Glutamatergic neuron (in vitro differentiated cells): ENCODE data around the gene PAX3. TPM values are rescaled to one million over a fixed set of nuclear protein-coding genes. Genes with fewer than 3 reads are reported as not detected.
A peak's percentile ranks its signal among the peaks of the same experiment; 100 is the strongest.

ENCODE experiments used
- DNase-seq: peaks from one replicate; pipeline ENCODE4 v3.0.0; 2022
- H3K27ac Mint-ChIP-seq: one replicate; pipeline ENCODE4 v1.8.0; 2020; ENCODE audit warnings: mild to moderate bottlenecking, mixed read lengths, inconsistent platforms; ENCODE audit not compliant: unreplicated experiment
- H3K27me3 Mint-ChIP-seq: one replicate; pipeline ENCODE4 v1.8.0; 2020; ENCODE audit warnings: mild to moderate bottlenecking, moderate library complexity, mixed read lengths, inconsistent platforms; ENCODE audit not compliant: unreplicated experiment
- H3K36me3 Mint-ChIP-seq: one replicate; pipeline ENCODE4 v1.8.0; 2020; ENCODE audit warnings: mild to moderate bottlenecking, mixed read lengths, inconsistent platforms; ENCODE audit not compliant: unreplicated experiment
- H3K4me1 Mint-ChIP-seq: one replicate; pipeline ENCODE4 v1.8.0; 2020; ENCODE audit warnings: mild to moderate bottlenecking, low read depth, mixed read lengths, inconsistent platforms; ENCODE audit not compliant: unreplicated experiment
- H3K4me3 Mint-ChIP-seq: one replicate; pipeline ENCODE4 v1.8.0; 2020; ENCODE audit warnings: mild to moderate bottlenecking, mixed read lengths, inconsistent platforms; ENCODE audit not compliant: unreplicated experiment
- H3K9me3 Mint-ChIP-seq: one replicate; pipeline ENCODE4 v1.8.0; 2020; ENCODE audit warnings: mild to moderate bottlenecking, moderate library complexity, mixed read lengths, inconsistent platforms; ENCODE audit not compliant: unreplicated experiment
- total RNA-seq: library from RNA; stranded (reverse); fragmentation: NEBNext Ultra II Directional; extraction: Animal tissue kit (Norgen Biotek cat#: 25700); gene quantifications from one replicate; pipeline ENCODE4 v1.2.1, GENCODE V29; 2021; ENCODE audit not compliant: unreplicated experiment
- TF ChIP-seq, protein P1 (sequence below): fragments of 200-600 bp; sonication (generic); IDR thresholded peaks from one replicate; pipeline ENCODE4 v1.5.0; 2021; ENCODE audit not compliant: partially characterized antibody, unreplicated experiment

Gene PAX3
- total RNA-seq, 1 donor from 2014 or later, result 31.2 TPM

DNA sequence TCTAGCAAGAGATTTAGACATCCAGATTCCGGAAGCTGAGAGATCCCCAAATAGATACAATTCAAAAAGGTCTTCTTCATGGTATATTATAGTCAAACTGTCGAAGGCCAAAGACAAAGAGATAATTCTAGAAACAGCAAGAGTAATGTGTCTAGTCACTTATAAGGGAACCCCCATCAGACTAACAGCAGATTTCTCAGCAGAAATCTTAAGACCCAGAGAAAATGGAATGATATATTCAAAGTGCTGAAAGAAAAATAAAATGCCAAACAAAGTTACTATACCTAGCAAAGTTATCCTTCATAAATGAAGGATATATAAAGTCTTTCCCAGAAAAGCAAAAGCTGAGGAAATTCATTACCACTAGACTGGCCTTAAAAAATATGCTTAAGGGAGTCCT is 36.1 kb upstream of the PAX3 start:
- Mint-ChIP-seq H3K9me3 (peaks cover 10% of the 10 kb centered on the region), H3K4me1 (no peaks in the 10 kb centered on the region), H3K36me3 (peaks cover 32% of the 10 kb centered on the region), H3K27me3 (peaks cover 3% of the 10 kb centered on the region), H3K27ac (no peak overlapping the region), H3K4me3 (no peak overlapping the region)
- DNase-seq, result no peak
- TF ChIP-seq, protein P1, sequence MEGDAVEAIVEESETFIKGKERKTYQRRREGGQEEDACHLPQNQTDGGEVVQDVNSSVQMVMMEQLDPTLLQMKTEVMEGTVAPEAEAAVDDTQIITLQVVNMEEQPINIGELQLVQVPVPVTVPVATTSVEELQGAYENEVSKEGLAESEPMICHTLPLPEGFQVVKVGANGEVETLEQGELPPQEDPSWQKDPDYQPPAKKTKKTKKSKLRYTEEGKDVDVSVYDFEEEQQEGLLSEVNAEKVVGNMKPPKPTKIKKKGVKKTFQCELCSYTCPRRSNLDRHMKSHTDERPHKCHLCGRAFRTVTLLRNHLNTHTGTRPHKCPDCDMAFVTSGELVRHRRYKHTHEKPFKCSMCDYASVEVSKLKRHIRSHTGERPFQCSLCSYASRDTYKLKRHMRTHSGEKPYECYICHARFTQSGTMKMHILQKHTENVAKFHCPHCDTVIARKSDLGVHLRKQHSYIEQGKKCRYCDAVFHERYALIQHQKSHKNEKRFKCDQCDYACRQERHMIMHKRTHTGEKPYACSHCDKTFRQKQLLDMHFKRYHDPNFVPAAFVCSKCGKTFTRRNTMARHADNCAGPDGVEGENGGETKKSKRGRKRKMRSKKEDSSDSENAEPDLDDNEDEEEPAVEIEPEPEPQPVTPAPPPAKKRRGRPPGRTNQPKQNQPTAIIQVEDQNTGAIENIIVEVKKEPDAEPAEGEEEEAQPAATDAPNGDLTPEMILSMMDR, result no peak

DNA sequence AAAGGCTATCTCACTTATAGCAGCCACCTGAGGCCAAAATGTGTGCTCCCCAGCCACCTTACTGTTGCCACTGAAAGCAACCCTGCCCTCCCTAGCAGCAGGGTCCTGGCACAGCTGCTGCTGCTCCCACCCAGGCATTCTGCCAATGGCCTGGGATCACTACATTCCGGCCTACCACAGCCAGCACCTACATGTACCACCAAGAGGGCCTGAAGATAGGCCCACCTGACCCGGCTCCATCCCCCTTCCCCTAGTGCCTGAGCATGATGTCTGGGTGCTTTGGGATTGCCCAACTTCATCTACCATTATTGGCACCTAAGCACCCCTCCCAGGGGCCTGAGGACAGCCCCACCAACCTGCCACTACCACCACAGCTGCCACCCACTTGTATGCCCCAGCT is 34.6 kb upstream of the PAX3 start:
- no peak for DNase-seq
- peaks cover 3% of the 10 kb centered on the region for H3K27me3 Mint-ChIP-seq
- no peaks in the 10 kb centered on the region for H3K4me1 Mint-ChIP-seq
- no peak overlapping the region for H3K4me3 Mint-ChIP-seq
- H3K9me3 Mint-ChIP-seq, result peaks cover 13% of the 10 kb centered on the region
- H3K27ac Mint-ChIP-seq, result no peak overlapping the region
- TF ChIP-seq, protein P1, result no peak
- peaks cover 37% of the 10 kb centered on the region for H3K36me3 Mint-ChIP-seq

DNA sequence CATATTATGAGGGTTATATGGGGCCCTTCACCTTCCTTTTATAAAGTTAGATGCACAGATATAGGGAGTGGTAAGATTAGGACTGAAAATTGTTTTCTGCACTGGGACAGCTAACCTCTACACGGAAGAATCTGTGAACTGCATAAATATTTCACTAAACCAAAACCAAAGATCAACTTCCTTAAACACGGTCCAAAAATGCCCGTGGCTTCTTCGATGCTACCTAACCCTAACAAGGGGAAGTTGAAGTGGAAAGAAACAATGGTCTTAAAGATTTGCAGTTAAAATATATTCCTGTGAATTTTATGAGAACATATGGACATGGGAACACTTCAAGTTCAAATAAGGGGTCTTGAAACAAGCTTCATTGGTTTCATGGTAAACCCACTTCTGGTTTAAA is 33.3 kb upstream of the PAX3 start:
- TF ChIP-seq, protein P1, result no peak
- Mint-ChIP-seq H3K27ac (no peak overlapping the region), H3K27me3 (peaks cover 3% of the 10 kb centered on the region), H3K9me3 (peaks cover 13% of the 10 kb centered on the region), H3K4me3 (no peak overlapping the region), H3K4me1 (no peaks in the 10 kb centered on the region), H3K36me3 (peaks cover 38% of the 10 kb centered on the region)
- DNase-seq, result no peak

DNA sequence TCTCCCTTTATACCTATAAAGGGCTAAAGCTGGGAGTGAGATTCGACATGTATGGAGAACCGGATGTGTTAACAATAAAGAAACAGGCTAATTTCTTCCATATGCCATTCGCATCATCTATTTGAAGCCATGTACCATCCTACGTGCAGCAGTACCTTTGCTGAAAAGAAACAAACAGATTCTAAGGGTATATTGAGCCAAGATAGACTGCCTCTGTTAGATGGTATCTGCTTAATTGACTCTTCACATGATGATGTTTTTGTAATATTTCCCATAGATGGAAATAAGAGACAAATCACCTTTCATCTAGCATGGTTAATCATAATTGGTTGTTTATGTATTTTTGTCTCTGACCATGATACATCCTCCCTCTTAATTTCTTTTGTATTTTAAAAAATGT is 32.1 kb upstream of the PAX3 start:
- TF ChIP-seq, protein P1, result no peak
- Mint-ChIP-seq H3K27ac (no peak overlapping the region), H3K4me1 (no peaks in the 10 kb centered on the region), H3K9me3 (peaks cover 13% of the 10 kb centered on the region), H3K4me3 (no peak overlapping the region), H3K36me3 (peaks cover 38% of the 10 kb centered on the region), H3K27me3 (peaks cover 3% of the 10 kb centered on the region)
- no peak for DNase-seq

DNA sequence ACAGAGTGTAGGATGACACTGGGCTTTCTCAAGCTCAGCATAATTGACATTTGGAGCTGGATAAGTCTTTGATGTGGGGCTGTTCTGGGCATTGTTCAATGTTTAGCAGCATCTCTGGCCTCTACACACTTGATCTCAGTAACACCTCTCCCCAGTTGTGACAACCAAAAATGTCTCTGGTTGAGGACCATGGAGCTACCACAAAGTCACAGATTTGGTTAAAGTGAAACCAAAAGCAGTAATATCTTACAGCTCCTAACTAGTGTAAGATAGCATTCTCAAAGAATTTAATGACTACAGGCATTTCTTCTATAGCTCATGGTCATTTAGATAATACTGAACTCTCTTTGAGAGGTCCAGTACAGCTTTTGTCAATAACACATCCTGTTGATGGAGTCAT is 23.4 kb upstream of the PAX3 start:
- peaks cover 14% of the 10 kb centered on the region for H3K27me3 Mint-ChIP-seq

More for the DNA sequence above, 23.4 kb upstream of the PAX3 start:
- H3K4me1 Mint-ChIP-seq, result peaks cover 19% of the 10 kb centered on the region
- peaks cover 4% of the 10 kb centered on the region for H3K36me3 Mint-ChIP-seq
- H3K9me3 Mint-ChIP-seq, result peaks cover 15% of the 10 kb centered on the region
- peak overlapping the region; percentile 61 for H3K4me3 Mint-ChIP-seq
- TF ChIP-seq, protein P1, result no peak
- no peak overlapping the region for H3K27ac Mint-ChIP-seq
- no peak for DNase-seq
